ENCODE data around the gene BRD4.
"Not testable (repeated sequence)": the region's sequence is repeated elsewhere in the genome, so short reads cannot be mapped to it uniquely, and the experiment has no call there.

BRD4 gene

DNA sequence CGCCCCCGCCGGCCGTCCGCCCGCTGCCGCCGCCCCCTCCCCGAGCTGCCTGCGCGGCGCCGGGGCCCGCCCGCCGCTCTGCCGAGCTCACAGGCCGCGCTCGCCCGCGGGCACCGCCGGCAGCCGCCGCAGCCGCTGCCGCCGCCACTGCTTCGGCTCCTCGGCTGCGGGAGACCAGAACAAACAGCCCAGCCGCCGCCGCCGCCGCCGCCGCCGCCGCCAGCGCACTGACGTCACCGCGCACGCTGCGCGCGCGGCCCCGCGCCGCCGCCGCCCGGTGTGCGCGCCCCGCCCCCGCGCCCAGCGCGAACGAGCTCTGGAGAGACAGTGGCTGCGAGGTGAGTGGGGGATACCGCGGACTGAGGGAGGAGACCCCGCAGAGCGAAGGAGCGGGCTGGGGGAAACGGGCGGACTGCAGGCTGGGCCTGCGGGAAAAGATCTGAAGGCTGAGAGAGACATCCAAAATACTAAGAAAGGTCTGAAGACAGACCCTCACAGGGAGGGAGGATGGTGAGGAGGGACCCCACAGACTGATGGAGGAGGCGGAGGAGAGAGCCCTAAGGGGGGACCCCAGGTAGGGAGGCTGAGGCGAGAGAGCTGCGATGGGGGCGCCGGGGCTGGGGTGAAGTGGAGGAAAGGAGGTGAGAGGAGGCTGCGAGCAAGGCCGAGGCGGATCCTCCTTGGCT lies at the start of gene BRD4:
BRD4 (minus strand) TSS at position 229 of the 686 bp plus-strand sequence. CDS start 59,440 bp downstream, outside the sequence.
- peak; percentile 66 for DNase-seq

DNA sequence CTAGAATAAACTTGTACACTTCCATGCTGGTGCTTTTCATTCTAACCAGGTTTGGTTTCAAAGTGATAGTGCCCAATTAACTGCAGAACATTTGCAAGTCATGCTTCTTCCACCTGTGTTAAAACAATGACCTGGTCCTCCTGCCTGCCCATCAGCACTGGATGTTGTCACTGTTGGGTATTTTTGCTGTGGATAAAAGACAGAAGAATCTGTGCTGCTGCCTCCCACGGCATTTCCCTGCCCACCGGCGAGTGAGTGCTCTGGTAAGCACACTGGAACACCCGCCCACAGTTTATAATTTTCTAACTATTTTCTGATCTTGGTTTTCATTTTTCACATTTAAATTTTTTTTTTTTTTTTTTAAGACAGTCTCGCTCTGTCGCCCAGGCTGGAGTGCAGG lies 49.5 kb upstream of the BRD4 start:
- DNase-seq = no peak

DNA sequence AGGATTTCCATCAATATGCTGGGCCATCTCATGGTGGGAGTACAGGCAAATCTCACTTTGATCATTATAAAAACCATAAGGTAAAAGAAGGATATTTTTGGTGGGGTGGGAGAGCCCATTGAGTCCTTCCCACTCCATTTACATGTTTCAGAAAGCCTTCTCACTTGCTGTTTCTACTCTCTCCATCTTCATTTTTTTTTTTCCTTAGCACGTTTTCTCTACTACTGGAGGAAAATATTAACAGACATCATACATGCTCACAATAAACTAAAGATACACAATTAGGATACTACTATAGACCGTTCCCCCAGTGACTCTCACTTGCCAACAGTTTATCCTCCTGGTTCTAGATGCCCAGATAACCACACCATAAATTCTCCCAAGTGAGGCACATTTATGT lies 49.1 kb upstream of the BRD4 start:
- DNase-seq = no peak

DNA sequence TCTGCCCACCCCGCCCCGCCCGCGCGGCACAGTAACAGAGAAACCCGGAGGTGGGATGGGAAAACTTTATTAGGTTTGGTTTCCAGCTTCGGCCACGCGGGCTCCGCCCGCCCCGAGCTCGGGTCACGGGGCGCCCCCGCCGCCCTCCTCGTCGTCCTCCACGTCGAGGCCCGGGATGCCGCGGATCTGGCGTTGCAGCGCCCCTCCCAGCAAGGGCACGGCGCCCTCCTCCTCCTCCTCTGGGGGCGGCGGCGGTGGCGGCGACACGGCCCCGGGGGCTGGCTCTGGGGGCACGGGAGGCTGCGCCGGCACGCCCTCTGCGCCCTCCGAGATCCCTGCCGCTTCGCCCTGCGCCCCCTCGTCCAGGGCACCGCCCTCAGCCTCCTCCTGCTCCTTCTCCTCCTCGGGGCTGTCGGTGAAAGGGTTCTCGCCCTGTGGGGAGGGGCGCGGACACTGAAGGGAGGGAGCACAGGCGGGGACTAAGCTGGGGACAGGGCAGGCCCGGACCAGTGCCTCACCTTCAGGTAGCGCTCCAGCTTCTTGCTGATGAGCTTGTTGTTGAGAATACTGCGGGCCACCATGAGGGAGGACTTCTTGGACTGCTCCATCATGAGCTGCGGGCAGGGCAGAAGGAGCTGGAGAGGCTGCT lies 47.8 kb upstream of the BRD4 start:
- DNase-seq = no peak

DNA sequence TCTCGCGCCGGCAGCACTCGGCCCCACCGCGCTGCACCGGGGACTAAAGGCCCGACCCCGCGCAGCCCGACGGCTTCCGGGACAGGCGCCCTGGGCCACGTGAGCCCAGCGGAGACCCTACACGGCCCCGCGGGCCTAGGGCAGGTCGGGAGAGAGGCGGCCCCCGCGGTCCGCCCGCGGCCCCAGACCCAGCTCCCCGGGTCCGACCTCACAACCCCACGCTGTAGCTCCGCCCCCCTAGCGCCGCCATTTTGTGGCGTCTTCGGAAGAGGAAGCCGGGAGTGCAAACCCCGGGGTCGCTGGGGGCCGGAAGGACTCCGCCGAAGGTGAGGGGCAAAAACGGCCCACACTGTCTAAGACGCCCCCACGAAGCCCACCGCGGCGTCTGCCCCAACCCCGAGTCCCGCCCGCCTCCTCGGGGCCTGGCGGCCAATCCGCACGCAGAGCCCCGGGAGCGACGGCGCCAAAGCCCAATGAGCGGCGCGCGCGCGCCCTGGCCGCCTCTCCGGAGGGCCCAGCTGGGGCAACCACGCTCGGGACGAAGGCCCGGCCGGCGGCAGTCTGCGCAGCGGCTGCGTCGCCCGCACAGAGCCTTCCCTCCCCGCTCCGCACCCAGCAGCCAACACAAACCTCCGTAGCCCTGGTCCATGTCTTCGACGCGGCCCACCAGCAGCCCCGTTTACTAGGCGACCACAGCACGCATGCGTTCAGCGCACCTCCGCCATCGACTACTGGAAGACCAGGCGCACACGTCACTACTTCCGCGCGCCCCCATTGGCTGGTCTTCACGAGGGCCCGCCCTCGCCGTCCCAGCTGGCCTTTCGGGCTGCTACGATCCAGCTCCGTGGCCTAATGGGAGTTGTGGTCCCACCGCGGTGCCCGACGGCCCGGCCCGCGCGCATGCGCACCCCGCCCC lies 47.0 kb upstream of the BRD4 start, which contains the start of gene AKAP8:
AKAP8 (minus strand) TSS at position 705 of the 916 bp plus-strand sequence; CDS start at position 649, 56 bp downstream.
- peak; percentile 98 for DNase-seq

DNA sequence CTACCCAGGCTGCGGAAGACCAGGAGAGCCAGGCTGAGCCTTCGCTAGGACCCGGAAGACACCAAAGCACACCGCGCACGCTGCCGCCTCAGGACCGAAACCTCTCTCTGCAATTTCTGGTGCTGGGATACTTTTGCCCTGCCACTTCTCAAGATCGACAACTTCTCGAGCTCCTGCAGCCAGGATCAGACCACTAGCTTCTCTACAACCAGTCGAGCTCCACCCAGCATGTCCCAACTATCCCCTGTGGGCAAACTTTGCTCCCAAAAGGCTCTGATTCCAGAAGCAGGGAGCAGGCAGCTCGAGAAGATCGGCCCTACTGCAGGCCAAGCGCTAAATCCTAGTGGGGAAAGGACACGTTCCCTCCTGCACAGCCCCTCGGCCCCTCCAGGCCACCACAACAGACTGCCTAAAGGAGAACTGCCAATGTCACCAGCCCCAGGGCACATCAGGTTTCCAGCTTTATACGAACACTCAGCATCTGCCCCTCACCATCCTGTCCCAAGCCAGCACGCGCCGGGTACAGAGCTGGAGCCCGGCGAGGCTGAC lies 46.3 kb upstream of the BRD4 start:
- no peak for DNase-seq

DNA sequence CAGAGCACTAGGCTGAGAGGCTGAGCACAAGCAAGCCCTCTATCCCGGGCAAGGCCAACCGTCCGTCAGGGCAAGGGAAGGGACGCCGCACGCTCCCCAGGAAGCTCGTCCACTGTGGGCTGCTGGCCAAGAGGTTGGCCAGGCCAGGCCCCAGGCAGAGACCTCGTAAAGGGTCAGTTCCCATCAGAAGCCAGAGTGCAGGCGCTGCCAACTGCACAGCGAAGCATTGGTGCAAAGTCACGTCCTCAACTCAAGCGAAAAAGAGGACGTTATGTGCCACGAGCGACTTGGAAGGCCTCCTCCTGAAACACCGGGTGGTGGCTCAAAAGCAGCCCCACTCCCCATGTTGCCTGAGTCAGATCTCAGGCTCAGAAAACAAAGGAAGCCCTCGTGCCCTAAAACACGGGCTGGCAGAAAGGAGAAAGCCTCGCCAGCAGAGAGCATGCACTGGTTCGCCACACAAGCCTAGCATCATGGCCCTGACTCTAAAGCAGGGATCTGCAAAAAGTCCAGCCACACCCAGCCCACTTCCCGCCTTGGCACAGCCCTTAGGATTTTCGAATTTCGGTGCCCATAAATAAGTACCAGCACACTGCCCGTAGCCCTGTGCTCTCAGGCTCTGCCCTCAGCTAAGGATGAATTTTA lies 42.6 kb upstream of the BRD4 start:
- DNase-seq = no peak

DNA sequence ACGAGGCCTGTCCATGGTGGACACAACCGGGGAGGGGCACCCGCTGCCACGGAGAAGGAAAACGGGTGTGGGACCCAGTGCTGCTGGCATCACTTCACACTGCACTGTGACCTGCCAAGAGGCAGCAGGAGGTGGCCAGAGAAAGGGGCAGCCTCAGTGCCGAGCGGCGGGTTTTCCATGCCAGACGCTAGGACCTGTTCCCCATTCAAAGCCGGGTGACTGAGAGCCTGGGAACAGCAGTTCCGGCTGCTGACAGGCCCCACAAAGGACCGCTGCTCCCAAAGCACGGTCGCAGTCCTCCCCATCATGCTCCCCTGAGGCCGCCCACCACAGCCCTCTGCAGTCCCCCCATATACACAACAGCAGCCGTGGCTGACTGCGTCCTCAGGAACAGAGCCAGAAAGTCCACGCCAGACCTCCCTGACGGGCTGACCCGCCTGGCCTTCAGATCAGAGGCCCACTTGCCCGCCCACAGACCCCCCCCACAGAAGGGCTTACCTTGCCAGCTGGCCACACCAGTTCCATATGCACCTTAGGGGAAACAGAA lies 41.8 kb upstream of the BRD4 start:
- no peak for DNase-seq

DNA sequence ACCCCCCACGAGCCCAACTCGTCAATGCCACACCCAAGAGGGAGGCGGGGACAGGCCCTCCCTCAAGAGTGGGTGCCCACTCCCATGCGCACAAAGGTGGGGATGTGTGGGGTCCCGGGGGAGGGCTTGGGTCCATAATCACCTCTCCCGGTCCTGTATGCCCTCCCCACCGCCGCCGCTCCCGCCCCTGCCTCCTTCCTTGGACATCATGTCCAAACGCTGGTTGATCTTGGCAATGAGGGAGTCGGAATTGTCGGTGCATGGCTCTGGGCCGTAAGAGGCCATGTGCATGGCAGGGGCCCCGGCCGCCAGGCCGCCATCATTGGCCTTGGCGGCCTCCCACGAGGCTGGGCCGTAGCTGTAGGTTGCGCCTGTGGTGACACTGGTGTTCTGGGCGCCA lies 41.3 kb upstream of the BRD4 start:
- DNase-seq = no peak

DNA sequence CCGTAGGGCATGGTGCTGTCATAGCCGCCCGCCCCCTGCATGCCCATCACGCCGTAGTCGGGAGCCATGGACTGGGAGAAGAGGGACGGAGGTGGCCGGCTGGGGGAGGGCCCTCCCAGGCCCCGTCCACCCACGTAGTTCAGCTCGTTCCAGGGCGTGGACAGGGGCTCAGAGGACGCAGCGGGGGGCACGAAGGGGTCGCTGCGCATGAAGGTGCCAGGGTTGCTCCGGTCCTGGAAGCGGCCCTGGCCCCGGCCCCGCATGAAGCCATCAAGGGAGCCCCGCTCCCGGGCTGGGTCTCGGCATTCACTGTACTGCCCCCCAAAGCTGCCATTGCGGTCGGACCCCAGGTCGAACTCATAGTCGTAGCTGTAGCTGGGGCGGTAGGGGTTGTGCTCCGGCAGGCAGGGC lies 40.6 kb upstream of the BRD4 start:
- no peak for DNase-seq

DNA sequence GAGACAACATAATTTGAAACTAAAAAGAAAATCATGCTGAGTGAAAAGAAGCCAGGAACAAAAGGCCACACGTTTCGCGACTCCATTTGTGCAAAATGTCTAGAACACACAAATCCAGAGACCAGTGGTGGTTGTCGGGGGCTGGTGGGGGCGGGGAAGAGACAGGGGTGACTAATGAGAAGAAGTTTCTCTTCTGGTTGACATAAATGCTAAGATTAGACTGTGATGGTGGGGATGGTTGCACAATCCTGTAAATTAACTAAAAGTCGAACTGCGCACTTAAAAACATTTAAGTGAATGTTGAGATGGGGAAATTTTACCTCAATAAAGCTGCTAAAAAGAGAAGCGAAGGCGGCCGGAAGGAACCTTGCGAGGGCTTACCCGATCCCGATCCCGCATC lies 40.1 kb upstream of the BRD4 start:
- DNase-seq = no peak

DNA sequence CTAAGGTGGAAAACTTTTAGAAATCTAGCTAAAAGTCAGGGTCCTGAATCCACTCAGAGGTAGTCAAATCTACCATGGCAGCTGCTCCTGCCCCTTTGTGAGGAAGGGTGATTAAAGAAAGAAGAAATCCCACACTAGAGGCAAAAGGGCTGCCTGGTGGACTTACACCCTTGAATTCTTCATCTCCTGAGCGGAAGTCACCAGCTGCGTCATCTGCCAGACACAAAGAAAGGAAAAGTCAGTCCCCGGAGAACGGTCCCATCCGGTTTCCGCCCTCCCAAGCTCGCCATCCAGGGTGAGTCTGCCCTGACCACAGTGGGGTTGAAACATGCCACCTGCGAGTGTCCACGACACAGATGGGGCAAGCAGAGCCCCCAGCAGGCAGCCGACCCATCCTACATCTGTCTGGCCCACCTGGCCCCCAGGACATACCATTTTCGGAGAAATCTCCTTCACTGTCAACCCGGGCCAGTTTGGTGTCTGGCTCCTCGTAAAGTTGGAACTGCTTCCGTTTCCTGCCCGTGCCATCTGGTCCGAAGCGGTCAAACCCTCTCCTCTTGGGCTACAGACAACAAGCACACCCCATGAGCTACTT lies 39.5 kb upstream of the BRD4 start:
- DNase-seq = no peak

DNA sequence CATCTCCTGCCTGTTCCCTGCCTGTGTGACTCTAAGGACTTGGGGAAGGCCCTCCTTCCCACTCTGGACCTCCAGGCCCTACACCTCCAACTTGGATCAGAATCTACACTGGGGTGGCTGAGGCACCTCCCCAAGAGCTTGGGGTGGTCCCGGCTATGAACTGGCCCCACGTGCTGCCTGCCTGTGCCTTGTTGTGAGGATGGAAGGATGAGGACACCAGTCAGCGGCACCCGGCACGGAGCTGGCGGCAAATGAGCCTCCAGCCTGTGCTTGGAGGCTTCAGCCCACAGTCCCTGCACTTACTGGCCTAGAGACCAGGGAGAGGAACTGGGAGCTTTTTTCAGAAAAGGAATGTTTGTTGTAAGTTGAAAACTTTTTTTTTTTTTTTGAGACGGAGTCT lies 38.8 kb upstream of the BRD4 start:
- no peak for DNase-seq

DNA sequence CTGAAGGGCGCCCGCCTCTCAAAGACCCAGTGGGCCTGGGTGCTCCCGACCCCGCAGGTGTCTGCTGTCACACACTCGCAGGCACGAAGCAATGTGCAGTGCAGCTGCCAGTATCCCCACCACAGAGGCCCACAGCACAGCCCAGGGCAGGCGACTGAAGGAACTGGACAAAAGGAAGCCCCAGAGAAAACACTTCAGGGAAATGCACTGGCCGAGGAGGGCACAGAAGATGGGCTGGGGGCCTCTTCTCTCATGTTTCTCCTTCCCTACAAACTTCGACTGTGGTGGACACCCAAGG lies 37.2 kb upstream of the BRD4 start:
- no peak for DNase-seq

DNA sequence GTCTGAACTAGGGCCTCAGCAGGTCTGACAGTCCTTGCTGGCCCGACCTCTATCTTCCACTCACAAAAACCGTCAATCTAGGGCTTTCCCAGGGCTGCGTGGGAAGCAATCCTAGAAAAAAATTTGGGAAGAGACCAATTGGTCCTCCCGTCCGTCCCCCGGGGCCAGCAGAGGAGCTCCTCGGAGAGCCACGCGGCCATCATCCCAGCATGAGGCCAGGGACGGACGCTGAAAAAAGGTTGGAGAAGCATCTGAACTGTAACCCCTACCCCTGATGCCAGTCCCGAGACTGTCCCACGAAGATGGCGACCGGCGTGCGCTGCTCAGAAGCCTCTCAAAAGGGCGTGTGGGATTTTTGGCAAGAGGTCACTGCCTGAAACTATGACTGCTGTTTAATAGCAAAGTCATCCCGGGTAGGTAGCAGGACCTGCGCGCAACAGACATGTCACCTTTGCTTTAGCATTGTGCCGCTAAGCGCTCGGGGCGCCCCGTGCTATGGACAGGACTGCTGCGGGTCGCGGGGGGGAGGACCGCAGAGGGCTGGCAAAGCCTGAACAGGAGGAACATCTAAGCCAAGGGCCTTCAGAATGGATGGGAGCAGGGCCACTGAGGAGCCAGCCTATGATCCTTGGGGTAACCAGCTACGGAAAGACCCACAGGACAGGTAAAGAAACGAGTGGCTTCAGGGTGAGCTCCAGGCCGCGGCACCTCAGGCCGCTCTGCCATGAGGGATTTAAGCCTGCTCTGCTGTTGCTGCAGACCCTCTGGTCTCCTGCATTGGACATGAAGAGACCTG lies 36.7 kb upstream of the BRD4 start:
- no peak for DNase-seq

DNA sequence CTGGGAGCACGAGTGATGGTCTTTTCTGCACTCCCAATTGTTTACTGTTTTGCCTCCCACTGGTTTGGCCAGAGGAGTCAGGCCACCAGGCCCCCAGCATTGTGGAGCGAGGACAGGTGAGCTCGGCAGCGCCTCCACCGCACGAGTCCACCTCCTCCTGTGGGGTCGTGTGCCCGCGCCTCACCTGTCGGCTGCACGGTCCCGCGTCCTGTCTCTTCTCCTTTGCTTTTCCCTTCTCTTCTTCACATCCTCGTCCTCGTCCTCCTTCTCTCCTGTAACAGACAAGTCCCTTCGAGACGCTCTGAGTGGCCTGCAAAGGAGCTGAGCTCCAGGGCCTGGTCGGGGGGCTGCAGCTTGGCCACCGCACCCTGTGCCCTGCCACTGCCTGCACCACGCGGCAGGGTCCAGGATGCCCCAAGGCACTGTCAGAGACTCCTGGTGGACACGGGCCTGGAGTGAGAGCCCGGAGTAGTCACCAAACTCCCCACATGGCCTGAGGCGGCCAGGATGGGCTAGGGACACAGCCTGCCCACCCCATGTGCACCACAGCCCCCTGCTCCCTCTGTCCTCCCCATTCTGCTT lies 35.8 kb upstream of the BRD4 start:
- DNase-seq = no peak

DNA sequence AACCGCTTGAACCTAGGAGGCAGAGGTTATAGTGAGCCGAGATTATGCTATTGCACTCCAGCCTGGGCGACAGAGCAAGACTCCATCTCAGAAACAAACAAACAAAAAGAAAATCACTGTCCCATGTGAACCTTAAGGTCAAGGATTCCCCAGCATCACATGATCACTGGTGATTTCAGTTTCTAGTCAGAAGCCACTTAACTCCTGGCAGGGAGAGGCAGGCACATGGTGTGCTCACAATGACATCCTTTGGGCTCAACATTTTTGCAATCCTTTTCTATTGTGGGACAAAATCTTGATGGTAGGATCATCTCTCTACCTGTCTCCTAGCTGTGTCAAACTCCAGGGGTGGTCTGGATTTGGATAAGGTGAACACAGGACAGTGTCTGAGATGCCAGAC lies 35.1 kb upstream of the BRD4 start:
- DNase-seq = no peak

DNA sequence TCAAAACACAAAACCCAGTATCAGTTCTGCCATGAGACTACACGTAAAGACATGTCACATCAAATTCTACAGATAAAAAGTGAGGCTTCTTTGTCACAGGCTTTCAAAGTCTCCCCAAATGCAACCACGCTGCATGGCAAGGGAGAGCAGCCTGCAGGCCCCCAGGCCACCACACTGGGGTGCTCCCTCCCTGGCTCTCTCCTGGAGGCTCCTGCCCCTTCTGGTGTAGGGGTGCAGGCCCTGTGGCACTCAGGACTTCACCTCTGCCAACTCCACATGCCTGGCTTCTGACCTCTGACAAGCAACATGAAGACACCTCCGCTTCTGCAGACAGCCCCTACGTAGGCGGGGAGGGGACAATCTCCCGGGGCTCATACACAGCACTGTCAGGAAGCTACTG lies 32.9 kb upstream of the BRD4 start:
- DNase-seq = no peak

DNA sequence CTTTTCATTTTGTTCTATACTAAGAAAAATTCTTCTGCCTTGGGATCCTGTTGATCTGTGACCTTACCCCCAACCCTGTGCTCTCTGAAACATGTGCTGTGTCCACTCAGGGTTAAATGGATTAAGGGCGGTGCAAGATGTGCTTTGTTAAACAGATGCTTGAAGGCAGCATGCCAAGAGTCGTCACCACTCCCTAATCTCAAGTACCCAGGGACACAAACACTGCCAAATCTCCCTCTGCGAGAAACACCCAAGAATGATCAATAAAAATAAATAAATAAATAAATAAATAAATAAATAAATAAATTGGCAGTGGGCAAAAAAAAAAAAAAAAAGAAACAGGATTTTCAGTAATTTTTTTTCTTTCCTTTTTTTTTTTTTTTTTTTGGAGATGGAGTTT lies 31.5 kb upstream of the BRD4 start:
- DNase-seq = not testable (repeated sequence)

DNA sequence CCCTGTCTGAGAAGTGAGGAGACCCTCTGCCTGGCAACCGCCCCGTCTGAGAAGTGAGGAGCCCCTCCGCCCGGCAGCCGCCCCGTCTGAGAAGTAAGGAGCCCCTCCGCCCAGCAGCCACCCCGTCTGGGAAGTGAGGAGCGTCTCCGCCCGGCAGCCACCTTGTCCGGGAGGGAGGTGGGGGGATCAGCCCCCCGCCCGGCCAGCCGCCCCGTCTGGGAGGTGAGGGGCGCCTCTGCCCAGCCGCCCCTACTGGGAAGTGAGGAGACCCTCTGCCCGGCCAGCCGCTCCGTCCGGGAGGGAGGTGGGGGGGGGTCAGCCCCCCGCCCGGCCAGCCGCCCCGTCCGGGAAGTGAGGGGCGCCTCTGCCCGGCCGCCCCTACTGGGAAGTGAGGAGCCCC lies 30.7 kb upstream of the BRD4 start:
- DNase-seq = not testable (repeated sequence)

DNA sequence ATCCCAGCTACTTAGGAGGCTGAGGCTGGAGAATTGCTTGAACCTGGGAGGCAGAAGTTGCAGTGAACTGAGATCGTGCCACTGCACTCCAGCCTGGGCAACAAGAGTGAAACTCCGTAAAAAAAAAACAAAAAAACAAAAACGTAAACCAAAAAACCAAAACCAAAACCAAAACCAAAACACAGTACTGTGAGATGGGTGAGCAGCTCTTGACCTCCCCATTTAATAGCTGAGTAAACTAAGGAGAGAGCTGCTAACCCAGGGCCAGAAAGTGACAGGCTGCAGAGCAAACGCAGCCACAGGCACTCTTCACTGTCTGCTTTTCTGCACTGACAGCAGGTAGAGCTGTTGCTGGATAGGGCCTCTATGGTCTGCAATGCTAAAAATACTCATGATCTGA lies 27.7 kb upstream of the BRD4 start:
- not testable (repeated sequence) for DNase-seq

All from activated CD4-positive, alpha-beta T cell treated with anti-CD3 and anti-CD28 coated beads for 1 hour (primary cell).